Measurements from ENCODE around the gene SNRPD3. TPM values are rescaled to one million over a fixed set of nuclear protein-coding genes. Genes with fewer than 3 reads are reported as not detected.
"Not testable (repeated sequence)": the region's sequence is repeated elsewhere in the genome, so short reads cannot be mapped to it uniquely, and the experiment has no call there.

The SNRPD3 gene
- total RNA-seq, 2 donors from 2014 or later: 152 to 169 TPM

DNA sequence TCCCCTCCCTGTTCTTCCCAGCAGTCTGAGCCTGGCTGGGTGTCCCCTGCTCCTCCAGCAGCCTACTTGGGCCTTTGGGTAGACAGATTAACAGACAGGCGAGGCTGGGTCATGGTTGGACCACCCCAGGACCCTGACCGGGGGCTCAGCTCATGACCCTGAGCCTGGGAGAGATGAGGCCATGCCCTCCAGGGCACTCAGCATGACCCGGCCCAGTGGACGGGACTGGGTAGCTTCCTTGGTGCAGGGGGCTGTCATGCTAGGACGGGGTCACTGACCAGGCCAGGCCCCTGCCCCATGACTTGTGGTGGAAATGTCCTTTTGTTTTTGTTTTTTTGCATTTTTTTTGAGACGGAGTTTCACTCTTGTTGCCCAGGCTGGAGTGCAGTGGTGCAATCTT, 52.5 kb downstream of the SNRPD3 start:
- H3K27ac ChIP-seq; H3K9me3 ChIP-seq; H3K36me3 ChIP-seq; intact Hi-C loops (cut with DNase I); DNase-seq (ENCODE audit: low spot score); H3K4me3 ChIP-seq; H3K27me3 ChIP-seq (replicated peaks; ENCODE audit: insufficient read depth); H3K4me1 ChIP-seq (replicated peaks): not testable (repeated sequence)
- WGBS: 92% methylated on average over 3 of the region's 6 CpGs

DNA sequence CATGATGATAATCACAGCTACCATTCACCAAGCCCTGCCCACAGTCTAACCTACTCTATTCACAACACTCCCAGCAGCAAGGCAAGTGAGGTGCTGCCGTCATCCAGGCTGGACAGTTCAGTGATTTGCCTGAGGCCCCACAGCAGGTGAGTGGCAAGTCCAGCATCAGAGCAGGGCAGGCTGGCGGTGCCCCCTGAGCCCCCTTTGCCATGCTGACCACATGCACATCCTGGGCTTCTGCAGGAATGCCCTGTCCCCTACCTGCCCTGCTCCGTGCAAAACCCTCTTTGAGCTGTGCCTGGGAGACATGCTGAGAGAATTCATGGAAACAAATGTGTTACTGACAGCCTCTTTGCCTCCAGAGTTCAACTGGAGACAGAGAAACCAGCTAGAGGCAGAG, 54.1 kb downstream of the SNRPD3 start:
- H3K27ac ChIP-seq; H3K4me3 ChIP-seq; intact Hi-C loops (cut with DNase I); H3K36me3 ChIP-seq; H3K9me3 ChIP-seq; DNase-seq (ENCODE audit: low spot score); H3K4me1 ChIP-seq (replicated peaks); H3K27me3 ChIP-seq (replicated peaks; ENCODE audit: insufficient read depth): not testable (repeated sequence)
- WGBS: 94% methylated on average over 2 of the region's 3 CpGs

DNA sequence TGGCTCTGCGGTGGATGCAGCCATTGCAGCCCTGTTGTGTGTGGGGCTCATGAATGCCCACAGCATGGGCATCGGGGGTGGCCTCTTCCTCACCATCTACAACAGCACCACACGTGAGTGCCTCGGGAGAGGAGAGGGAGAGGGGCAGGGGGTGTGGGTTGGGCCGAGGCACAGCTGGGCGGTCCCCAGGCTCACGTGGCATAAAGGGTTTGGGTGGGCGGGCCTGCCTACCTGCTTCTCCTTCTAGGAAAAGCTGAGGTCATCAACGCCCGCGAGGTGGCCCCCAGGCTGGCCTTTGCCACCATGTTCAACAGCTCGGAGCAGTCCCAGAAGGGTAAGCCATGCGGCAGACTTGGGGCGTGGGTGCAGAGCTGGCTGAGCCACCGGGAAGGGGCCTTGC, 59.0 kb downstream of the SNRPD3 start:
- WGBS: 74% methylated on average over 15 of the region's 15 CpGs
- DNase-seq (ENCODE audit: low spot score); H3K4me1 ChIP-seq (replicated peaks); intact Hi-C loops (cut with DNase I); H3K27ac ChIP-seq; H3K4me3 ChIP-seq; H3K9me3 ChIP-seq; H3K36me3 ChIP-seq; H3K27me3 ChIP-seq (replicated peaks; ENCODE audit: insufficient read depth): not testable (repeated sequence)

DNA sequence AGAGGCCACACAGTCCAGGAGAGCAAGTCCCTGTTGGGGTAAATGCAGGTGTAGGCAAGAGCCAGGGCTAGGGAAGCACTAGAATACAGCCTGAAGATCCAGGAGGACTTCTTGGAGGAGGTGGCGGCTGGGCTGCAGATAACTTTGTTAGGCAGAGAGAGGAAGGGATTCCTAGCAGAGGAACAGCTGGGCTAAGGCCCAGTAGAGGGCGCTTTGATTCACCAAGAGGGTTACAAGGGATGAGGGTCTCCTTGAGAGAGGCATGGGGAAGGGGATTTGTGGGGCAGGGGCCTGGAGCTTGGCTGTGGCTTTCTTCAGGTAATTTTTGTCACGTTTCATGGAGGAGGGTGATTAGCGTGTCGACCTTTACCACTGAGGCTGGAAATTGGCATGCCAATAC, 65.4 kb downstream of the SNRPD3 start:
- H3K4me3 ChIP-seq; DNase-seq (ENCODE audit: low spot score); H3K27ac ChIP-seq; H3K9me3 ChIP-seq; H3K36me3 ChIP-seq; H3K4me1 ChIP-seq (replicated peaks); intact Hi-C loops (cut with DNase I); H3K27me3 ChIP-seq (replicated peaks; ENCODE audit: insufficient read depth): not testable (repeated sequence)
- 86% methylated on average over 3 of the region's 5 CpGs for WGBS

DNA sequence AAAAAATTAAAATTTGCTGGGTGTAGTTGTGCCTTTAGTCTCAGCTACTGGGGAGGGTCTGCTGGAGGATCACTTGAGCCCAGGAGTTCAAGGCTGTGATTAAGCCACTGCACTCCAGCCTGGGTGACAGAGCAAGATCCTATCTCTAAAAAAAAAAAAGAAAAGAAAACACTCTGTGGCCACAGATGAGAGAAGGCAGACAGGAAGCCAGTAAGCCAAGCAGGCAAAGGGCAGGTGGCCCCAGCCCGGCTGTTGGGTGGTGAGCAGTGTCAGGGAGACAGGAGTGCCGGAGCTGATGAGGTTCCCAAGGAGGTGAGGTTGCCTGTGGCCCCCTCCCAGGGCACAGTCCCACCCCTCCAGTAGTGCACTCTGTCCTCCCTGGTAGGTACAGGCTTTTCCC, 66.8 kb downstream of the SNRPD3 start:
- DNase-seq (ENCODE audit: low spot score); intact Hi-C loops (cut with DNase I); H3K27ac ChIP-seq; H3K9me3 ChIP-seq; H3K36me3 ChIP-seq; H3K4me3 ChIP-seq; H3K4me1 ChIP-seq (replicated peaks); H3K27me3 ChIP-seq (replicated peaks; ENCODE audit: insufficient read depth): not testable (repeated sequence)
- WGBS: 65% methylated on average over 2 of the region's 2 CpGs

Other genes with a start within 250 kb of the SNRPD3 start
- 1 to 10 TPM; 2.1 to 3.7 TPM for gene ADORA2A, start 128.4 kb upstream of the SNRPD3 start, total RNA-seq
- 1 to 10 TPM in 1 of 2 donors, under 1 TPM in 1; 0.05 to 5.0 TPM for gene UPB1, start 60.7 kb upstream of the SNRPD3 start, total RNA-seq
- 100 to 1,000 TPM; 143 to 147 TPM for gene GUCD1, start 861 bp upstream of the SNRPD3 start, total RNA-seq
- 100 to 1,000 TPM in 1 of 2 donors, 10 to 100 TPM in 1; 57.0 to 161 TPM for gene LRRC75B, start 37.1 kb downstream of the SNRPD3 start, total RNA-seq
- 100 to 1,000 TPM in 1 of 2 donors, 10 to 100 TPM in 1; 64.6 to 114 TPM for gene GGT1, start 47.2 kb downstream of the SNRPD3 start, total RNA-seq
- gene PIWIL3, start 218.7 kb downstream of the SNRPD3 start, total RNA-seq: under 1 TPM in 1 of 2 donors, not detected in 1; 0.40 TPM

All from prostate gland (tissue), 2 donors.